HG02885 (cell line): ENCODE data around the gene CFAP99.

ENCODE experiments used
- ATAC-seq: cut with Tn5 transposase; IDR thresholded peaks from one replicate; pipeline ENCODE4 v1.9.1; 2021; ENCODE audit warnings: mild to moderate bottlenecking; ENCODE audit not compliant: unreplicated experiment, poor library complexity

Gene CFAP99

DNA sequence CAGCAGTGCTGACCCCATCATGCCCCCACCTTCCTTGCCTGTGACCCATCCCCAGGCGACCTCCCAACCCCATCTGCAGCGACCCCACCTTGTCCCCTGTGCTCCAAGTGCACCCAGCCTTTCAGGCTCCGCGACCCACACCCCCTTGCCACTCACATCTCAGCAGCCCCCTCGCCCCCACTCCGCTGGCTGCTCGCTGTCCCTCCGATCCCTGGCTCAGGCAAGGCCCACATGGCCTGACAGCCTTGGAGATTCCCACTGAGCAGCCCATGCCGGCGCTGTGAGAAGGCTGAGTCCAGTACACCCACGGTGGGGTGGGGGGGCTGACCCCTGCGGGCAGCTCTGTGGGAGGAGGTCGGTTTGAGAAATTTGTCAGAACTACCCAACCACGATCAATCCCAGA is 9.4 kb upstream of the CFAP99 start:
- ATAC-seq, result no peak

- peak; percentile 36 for ATAC-seq
Observed at GRCh38 chr4:2411786-2412510, 6.8 kb upstream of the CFAP99 start.

DNA sequence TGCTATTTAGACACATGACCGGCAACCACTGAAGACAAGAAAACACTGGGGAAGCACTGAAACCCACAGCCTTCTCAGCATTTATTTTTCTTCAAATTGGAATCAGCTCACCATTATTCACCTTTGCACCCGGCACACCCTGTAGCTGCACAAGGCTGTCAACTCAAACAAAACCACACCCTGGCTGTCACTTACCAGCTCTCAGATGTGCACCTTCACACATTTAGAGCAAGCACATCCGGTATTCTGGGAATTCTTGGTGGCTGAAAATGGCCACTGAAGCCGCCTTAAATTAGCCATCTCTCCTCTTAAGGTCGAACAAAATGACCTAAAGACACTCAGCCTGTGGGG is 6.2 kb upstream of the CFAP99 start:
- peak; percentile 27 for ATAC-seq

DNA sequence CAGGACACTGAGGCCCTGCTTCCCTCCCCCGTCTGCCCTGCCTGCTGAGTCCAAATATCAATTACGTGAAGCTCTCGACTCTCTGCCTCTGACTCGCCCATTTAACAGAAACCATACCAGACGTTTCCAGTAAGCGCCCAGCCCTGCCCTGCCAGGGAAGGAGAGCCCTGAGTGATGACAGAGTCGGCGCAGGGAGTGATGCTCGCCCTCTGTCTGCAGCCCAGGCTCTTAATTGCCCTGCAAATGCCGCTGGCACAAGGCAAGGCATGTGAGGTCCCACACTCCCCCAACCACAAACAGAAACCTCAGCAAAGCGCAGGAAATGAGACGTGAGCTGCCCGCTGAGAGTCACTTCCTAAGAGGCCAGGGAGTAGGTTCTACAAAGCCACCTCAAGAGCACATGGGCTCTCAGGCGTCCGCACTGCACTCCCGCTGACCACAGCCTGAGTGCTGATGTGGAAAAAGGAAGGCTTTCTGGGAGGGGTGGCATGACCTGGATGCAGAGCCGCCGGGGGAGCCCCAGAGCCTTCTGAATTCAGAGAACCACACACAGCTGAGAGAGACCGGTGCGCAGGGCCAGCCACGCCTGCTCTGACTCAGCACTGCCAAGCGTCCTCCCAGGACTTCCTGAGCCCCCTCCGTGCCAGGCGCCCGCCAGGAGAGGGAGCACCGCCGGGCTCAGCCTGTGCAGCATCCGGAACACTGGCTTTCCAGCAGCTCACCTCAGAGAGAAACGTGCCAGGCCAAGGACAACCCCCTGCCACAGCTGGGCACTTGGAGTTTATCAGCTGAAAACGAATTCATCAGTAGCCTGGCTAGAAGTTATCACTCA is 5.7 kb upstream of the CFAP99 start:
- peak; percentile 54 for ATAC-seq

DNA sequence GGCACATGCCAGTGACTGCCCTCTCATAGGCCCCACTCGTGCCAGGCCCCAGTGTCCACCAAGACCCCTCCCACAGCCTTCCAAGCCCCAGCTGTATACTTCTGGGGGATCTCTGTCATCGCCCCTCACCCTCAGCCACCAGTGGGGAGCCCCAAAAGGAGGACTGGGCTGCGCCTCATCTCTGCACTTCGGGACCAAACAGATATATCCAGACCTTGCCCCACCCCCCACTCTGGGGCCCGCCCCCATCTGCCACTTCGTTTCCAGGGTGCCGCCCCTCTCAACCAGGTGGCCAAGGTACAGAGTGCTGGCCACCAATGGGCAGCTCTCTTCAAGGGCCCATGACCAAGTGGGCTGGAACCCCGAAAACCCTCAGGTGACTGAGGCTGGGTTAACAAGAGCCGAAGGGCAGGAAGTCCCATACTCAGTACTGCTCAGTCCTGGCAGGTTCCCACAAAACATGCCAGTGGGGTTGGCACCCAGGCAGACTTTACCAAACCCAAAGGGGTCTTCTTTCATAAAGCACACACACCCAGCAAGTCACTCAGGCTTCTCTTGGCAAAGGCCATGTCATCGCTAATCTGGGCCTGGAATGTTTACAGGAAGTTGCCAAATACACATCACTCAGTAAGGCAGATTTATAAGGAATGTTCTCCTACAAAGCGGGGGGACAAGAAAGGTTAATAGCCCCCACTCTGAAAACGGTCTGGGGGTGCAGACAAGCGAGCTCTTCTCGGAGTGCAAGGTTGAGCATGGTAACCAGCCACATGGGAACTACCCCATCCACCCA is 4.7 kb upstream of the CFAP99 start:
- no peak for ATAC-seq

DNA sequence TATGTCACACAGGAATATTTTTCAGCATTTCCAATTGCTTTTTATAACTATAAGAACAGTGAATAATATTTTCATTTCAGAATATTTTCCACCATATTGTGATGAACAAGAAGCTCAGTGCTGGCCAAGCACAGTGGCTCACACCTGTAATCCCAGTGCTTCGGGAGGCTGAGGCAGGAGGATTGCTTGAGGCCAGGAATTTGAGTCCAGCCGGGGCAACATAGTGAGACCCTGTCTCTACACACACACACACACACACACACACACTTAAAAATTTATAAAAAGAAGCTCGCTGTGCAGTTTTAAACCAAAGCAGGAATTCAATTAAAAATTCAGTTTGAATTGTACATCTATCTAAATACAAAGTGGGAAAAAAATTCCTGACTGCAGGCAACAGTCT is 3.5 kb upstream of the CFAP99 start:
- ATAC-seq, result no peak

DNA sequence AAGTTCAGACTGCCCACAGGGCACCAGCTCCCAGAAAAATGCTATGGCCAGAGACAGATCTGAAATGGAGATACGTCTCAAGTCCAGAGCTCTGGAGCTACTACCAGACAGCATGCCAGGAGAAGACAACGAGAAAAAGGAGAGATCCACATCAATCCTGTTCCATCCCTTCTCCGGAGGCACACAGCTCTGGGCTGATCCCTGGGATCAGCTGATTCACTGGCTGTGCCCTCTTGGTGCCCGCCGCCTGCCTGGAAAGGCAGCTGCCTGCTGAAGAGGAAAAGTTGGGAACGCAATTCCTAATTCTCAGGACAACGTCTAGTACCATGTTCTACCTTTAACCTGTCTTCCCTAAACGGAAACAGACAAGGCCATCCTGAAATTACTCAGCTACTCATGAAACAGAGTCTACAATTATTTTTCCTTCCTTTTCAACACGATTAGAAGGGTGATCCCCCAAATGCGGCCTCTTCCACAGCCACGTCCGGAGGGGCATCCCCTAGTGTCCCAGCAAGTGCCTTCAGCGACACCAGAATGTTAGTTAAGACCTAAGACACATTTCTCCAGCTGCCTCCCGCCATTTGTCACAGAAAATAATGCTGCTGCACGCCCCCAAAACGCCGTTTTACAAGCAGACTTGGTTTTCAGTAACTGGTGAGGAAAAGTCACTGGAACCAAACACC is 2.7 kb upstream of the CFAP99 start:
- no peak for ATAC-seq

DNA sequence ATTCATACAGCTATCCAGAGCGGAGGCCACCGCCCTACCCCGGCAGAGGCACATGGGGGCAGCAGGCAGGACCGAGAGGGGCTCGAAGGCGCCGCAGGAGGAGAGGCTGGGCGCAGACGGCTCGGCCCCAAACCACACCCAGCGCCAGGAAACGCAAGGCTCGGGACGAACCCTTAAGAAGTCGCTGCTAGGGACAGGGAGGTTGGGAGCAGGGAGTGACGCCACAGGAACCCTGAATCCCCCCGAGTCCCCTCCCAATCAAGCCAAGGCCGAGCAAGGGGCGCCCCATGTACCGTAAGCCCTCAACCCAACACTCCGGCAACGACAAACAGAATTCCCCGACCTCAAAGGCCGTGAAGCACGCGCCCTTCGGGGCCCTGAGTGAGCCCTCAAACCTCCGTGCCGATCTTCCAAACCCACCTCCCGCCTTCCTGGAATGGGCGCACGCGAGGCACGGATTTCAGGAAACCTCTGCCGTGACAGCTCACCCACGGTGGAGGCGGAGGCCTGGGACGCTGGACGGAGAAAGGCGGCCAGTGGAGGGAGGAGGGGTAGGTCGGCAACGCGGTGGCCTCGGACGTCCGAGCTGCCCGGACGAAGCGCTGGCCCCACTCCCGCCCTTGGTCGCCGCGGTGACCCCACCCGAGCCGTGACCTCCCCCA is 2.1 kb upstream of the CFAP99 start:
- ATAC-seq, result no peak

DNA sequence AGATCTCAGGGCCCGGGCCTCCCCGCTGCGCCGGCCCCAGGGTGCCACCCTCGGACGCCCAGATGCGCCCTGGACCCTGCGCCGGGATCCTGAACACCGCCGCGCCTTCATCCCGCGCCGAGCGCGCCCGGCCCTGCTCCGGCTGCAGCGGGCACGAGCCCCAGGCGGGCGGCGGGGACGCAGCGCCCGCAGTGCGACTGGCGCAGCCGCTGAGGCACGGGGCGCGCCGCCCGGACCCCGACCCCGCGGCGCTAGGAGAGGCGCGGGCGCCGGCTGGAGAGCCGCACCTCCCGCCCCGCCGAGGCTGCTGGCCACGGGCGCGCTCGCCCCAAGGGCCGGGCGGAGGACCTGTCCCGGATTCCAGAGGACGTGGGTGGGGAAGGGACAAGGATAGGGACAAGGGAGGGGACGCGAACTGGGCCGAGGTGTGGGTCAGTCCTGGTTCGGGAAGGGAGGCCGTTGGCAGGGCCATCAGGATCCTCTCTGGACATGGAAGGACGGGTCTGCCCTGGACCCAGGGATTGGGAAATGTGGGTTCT is 1.5 kb upstream of the CFAP99 start:
- no peak for ATAC-seq

GRCh38 chr4:2417765-2418649 is 748 bp upstream of the CFAP99 start, which contains the start of gene ZFYVE28:
Gene ZFYVE28, minus strand, starts transcription at chr4:2418645. Its CDS starts 322 bp downstream, at chr4:2418323.
- no peak for ATAC-seq

- ATAC-seq, result no peak
Observed at GRCh38 chr4:2419814-2420213, 1.1 kb downstream of the CFAP99 start.

DNA sequence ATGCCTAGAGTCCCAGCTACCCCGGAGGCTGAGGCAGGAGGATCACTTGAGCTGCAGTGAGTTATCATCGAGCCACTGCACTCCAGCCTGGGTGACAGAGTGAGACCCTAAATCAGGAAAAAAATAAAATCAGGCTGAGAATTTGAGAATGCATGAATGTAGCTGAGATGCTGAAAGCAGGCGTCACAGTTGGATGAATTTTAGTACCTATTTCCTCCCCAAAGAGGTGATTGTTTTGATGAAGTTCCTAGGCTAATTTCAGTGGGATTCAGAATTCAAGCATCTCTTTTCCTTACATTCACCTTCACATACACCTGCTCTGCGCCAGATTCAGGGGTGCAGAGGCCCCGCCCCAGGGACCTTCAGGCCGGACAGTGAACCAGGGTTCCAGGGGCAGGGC is 3.2 kb downstream of the CFAP99 start:
- ATAC-seq, result no peak

- no peak for ATAC-seq
Observed at GRCh38 chr4:2423066-2423465, 4.3 kb downstream of the CFAP99 start.

- ATAC-seq, result no peak
Observed at GRCh38 chr4:2423695-2424094, 4.9 kb downstream of the CFAP99 start.

- ATAC-seq, result no peak
Observed at GRCh38 chr4:2424581-2424980, 5.8 kb downstream of the CFAP99 start.

DNA sequence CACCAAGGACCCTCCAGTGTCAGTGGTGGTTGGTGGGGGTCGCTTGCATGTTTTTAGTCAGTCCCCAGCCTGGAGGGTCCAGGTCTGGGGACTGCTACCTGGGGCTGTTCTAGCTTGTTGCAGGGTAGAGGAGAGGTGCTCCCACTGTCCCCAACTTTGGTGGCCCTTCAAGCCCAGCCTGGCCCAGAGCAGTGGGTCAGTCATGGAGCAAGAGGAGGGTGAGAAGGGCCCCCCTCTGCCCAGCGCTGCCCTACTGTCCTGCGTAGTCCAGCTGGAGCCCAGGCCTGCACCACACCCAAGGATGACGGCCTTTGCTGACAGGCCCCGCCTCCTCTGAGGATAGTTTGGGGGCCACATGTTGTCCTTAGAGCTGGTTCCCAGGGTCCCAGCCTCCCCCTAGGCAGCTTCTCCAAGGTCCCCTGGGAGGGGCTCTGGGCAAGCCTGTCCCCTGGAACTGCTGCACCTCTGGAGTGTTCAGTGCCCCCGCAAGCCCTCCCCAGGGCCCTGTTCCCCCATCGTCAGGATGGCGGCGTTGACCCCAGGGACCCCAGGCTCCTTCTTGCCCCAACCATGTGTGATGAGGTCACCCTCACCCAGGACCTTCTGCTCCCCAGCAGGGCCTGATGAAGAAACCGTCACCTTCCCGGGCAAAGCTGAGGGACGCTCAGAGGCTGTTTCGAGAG is 6.8 kb downstream of the CFAP99 start:
- no peak for ATAC-seq

DNA sequence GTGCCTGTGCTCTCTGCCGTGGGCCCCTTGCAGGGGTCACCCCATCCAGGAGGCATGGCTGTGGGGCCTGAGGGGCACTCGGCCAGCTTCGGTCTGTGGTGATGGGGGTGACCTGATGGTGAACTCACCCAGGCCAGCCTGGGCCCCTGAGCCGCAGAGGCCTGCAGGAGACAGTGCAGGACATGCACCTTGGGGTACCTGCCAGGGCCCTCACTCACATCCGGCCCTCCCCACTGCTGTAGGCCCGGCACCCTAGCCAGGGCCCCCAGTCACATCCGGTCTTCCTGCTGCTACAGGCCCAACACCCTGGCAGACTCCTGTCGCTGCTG is 7.3 kb downstream of the CFAP99 start:
- no peak for ATAC-seq

GRCh38 chr4:2426711-2427275 is 8.0 kb downstream of the CFAP99 start:
- no peak for ATAC-seq
